Breast epithelium (tissue), 4 donors: ENCODE results near the gene KCNQ5. TPM values are rescaled to one million over a fixed set of nuclear protein-coding genes. Genes with fewer than 3 reads are reported as not detected.

Experiments
- DNase-seq, 2 donors: peaks; one replicate each; pipeline ENCODE4 v3.0.0-alpha.2; 2019; ENCODE audit warnings: low spot score in 2 of 2
- H3K27ac ChIP-seq, 2 donors: fragments of 200-600 bp; sonication (generic) in 1 of 2; one replicate each; pipeline ENCODE4 v1.5.1; 2016 to 2019; ENCODE audit warnings: mild to moderate bottlenecking in 1 of 2
- H3K27me3 ChIP-seq, 2 donors: fragments of 200-600 bp; sonication (generic) in 1 of 2; one replicate each; pipeline versions ENCODE4 v1.5.1 to v1.6.0; 2017 to 2019; ENCODE audit warnings: control low read depth in 1 of 2, mild to moderate bottlenecking in 1 of 2
- H3K36me3 ChIP-seq: fragments of 200-600 bp; one replicate; pipeline ENCODE4 v1.5.1; 2019
- H3K4me1 ChIP-seq, 2 donors: fragments of 200-600 bp; sonication (generic); one replicate each; pipeline ENCODE4 v1.5.1; 2016 to 2019; ENCODE audit warnings: control low read depth in 1 of 2
- H3K4me3 ChIP-seq, 3 donors: fragments of 200-600 bp; sonication (generic); 1 replicate in 2 of 3; 2 replicates in 1 of 3; pipeline ENCODE4 v1.5.1; 2016 to 2019; ENCODE audit warnings: mild to moderate bottlenecking in 3 of 3, moderate library complexity in 2 of 3
- H3K9me3 ChIP-seq, 2 donors: fragments of 200-600 bp; sonication (generic) in 1 of 2; one replicate each; pipeline ENCODE4 v1.5.1; 2016 to 2019; ENCODE audit warnings: control low read depth in 1 of 2
- POLR2A ChIP-seq: fragments of 450-650 bp; IDR thresholded peaks from one replicate; pipeline ENCODE4 v1.6.1; 2016; ENCODE audit warnings: antibody characterized with exemption, mild to moderate bottlenecking, moderate library complexity
- POLR2AphosphoS5 ChIP-seq, 3 donors: sonication (generic); formaldehyde crosslinking; IDR thresholded peaks; one replicate each; pipeline ENCODE4 v1.6.1; 2017; ENCODE audit warnings: antibody characterized with exemption in 3 of 3
- intact Hi-C: fragments of 100-400 bp; cut with DNase I; formaldehyde crosslinking; loops from one replicate; pipeline ENCODE4 v1.15.1; 2023; ENCODE audit warnings: low total_unique reads
- total RNA-seq, 3 donors: library from RNA; depleted of rRNA; stranded (reverse); fragments of >200 nt; gene quantifications; one replicate each; pipeline ENCODE4 v1.1.0, GENCODE V29; 2016
- TF ChIP-seq, protein P1 (sequence below), 3 donors: fragments of 450-650 bp; IDR thresholded peaks; one replicate each; pipeline ENCODE4 v1.5.1; 2016 to 2017; ENCODE audit warnings: antibody characterized with exemption in 3 of 3, mild to moderate bottlenecking in 3 of 3, moderate library complexity in 3 of 3

The KCNQ5 gene
- total RNA-seq, 3 donors from 2014 or later, result 0.16 to 1.0 (median 0.33) TPM

DNA sequence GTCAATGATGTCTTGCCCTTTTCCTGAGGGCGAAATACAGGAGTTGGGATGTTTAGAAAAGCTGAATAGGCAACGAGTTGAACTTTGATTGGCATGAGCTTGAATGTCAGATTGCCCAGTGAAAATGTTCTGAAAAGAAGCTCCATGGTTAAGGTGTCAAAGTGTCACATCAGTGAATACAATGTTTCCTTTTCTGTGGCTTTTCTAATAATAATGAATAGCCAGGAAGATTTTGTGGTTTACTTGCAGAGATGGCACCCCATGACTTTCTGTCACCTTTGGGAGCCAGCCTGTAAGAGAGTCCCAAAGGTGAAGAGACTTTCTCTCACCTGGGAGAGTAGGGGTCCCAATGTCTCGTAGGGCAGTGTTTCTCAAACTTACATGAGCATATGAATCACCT is 119.2 kb downstream of the KCNQ5 start:
- TF ChIP-seq POLR2A (no peak), POLR2AphosphoS5 (IDR thresholded peaks at IDR 0.05) (no peak)
- TF ChIP-seq, protein P1, sequence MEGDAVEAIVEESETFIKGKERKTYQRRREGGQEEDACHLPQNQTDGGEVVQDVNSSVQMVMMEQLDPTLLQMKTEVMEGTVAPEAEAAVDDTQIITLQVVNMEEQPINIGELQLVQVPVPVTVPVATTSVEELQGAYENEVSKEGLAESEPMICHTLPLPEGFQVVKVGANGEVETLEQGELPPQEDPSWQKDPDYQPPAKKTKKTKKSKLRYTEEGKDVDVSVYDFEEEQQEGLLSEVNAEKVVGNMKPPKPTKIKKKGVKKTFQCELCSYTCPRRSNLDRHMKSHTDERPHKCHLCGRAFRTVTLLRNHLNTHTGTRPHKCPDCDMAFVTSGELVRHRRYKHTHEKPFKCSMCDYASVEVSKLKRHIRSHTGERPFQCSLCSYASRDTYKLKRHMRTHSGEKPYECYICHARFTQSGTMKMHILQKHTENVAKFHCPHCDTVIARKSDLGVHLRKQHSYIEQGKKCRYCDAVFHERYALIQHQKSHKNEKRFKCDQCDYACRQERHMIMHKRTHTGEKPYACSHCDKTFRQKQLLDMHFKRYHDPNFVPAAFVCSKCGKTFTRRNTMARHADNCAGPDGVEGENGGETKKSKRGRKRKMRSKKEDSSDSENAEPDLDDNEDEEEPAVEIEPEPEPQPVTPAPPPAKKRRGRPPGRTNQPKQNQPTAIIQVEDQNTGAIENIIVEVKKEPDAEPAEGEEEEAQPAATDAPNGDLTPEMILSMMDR (IDR thresholded peaks at IDR 0.05), result no peak
- H3K4me1 ChIP-seq, result no peaks in the 10 kb centered on the region
- H3K27me3 ChIP-seq, result no peaks in the 10 kb centered on the region
- H3K4me3 ChIP-seq, result no peak overlapping the region
- intact Hi-C loops, result no loop called here
- no peaks in the 10 kb centered on the region for H3K36me3 ChIP-seq
- no peak for DNase-seq
- H3K9me3 ChIP-seq, result no peaks in the 10 kb centered on the region
- no peak overlapping the region for H3K27ac ChIP-seq

DNA sequence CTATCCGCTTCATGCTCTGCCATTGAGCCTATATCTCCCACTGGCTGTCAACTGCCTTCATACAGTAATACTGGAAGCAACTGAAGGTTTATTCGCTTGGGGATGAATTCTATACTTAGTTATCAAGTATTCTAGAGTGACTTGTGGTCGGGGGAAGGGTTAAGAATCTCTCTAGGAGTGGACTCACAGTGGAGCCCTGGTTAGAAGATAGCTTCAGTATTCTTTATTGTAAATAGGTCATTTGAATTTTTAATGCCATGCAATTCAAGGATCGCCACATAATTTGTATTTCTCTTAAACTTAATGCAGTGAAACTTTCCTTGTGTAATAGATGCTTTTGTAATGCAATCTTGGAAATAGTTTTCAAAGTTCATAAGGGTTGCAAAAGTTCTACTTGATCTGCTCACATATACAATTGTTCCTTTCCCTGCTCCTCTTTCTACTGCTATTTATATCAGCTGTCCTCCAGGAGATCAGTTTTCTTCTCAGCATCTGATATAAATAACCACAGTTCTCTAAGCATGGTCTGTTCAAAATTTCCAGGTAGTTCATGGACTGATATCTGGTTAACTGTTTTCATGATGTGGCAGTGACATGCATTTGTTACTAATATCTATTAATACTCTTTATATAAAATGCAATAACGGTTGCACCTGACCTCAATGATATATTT is 120.3 kb downstream of the KCNQ5 start:
- H3K4me1 ChIP-seq, result no peaks in the 10 kb centered on the region
- TF ChIP-seq POLR2A, result no peak
- TF ChIP-seq, protein P1 (IDR thresholded peaks at IDR 0.05), result no peak
- no peak for TF ChIP-seq POLR2AphosphoS5 (IDR thresholded peaks at IDR 0.05)
- no peak overlapping the region for H3K27ac ChIP-seq
- H3K4me3 ChIP-seq, result no peak overlapping the region
- no peaks in the 10 kb centered on the region for H3K36me3 ChIP-seq
- intact Hi-C loops, result no loop called here
- no peaks in the 10 kb centered on the region for H3K27me3 ChIP-seq
- no peaks in the 10 kb centered on the region for H3K9me3 ChIP-seq
- DNase-seq, result no peak

DNA sequence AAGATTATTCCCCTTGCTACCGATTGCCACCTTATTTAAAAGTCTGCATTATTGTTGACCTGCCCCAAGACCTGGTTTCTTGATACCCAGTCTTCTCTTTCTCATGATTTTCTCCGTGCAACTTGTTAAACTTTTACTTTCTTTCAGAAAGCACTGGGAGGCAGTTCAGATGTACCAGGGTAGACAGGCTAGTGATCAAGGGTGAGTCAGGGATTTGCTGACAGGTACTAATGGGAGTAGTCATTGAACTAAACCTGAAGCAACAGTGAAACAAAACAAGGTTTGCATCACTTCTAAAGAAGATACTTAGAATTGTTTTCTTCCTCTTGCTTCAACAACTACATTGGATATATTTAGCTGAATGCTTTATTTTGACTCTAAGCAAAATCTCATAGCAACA is 124.4 kb downstream of the KCNQ5 start:
- intact Hi-C loops, result no loop called here
- Histone ChIP-seq H3K36me3 (no peaks in the 10 kb centered on the region), H3K4me1 (no peaks in the 10 kb centered on the region), H3K4me3 (no peak overlapping the region), H3K27me3 (no peaks in the 10 kb centered on the region), H3K27ac (no peak overlapping the region), H3K9me3 (no peaks in the 10 kb centered on the region)
- no peak for DNase-seq
- TF ChIP-seq POLR2AphosphoS5 (IDR thresholded peaks at IDR 0.05) (no peak), POLR2A (no peak)
- TF ChIP-seq, protein P1 (IDR thresholded peaks at IDR 0.05), result no peak

DNA sequence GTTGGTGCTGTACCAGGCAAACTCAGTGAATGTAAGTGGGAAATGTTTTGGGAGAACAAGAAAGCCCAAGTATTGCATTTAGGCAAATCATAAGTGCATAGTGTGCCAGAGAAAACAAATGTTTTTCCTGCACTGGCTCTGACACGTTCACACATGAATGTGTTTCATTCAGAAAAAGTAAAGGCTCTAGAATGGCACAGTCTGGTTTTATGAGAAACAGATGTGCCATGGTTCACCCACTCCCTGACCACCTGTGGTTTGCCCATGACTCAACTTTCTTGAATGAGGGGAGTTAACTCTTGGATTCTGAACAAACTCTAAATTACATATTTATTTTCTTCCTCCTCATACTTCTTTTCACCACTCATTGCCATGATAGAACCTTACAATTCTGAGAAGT is 126.9 kb downstream of the KCNQ5 start:
- no peak overlapping the region for H3K4me3 ChIP-seq
- no peaks in the 10 kb centered on the region for H3K36me3 ChIP-seq
- no peaks in the 10 kb centered on the region for H3K9me3 ChIP-seq
- H3K27me3 ChIP-seq, result no peaks in the 10 kb centered on the region
- TF ChIP-seq, protein P1 (IDR thresholded peaks at IDR 0.05), result no peak
- TF ChIP-seq POLR2A (no peak), POLR2AphosphoS5 (IDR thresholded peaks at IDR 0.05) (no peak)
- no peak for DNase-seq
- H3K4me1 ChIP-seq, result no peaks in the 10 kb centered on the region
- no peak overlapping the region for H3K27ac ChIP-seq
- intact Hi-C loops, result no loop called here

DNA sequence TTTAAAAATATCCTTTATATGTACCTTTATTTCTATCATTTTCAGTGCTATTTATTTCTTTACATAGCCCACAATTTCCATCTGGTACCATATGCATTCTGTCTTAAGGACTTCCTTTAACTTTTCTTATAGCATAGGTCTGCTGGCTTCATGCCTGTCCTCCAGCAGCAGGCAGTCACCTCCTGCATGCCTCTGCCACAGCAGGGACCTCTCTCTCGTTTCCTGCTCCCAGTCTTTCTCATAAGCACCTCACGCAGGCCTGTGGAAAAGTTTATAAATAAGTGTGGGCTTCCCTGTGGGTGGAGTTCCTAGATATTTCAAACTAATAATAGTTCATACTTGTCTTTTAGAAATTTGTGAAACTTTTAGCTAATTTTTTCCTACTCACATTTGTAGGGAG is 133.9 kb downstream of the KCNQ5 start:
- Histone ChIP-seq H3K4me3 (no peak overlapping the region), H3K27me3 (no peaks in the 10 kb centered on the region)

More for the DNA sequence above, 133.9 kb downstream of the KCNQ5 start:
- Histone ChIP-seq H3K36me3 (no peaks in the 10 kb centered on the region), H3K9me3 (no peaks in the 10 kb centered on the region), H3K27ac (no peak overlapping the region), H3K4me1 (no peaks in the 10 kb centered on the region)
- DNase-seq, result no peak
- intact Hi-C loops, result no loop called here
- TF ChIP-seq, protein P1 (IDR thresholded peaks at IDR 0.05), result no peak
- TF ChIP-seq POLR2A, result no peak
- TF ChIP-seq POLR2AphosphoS5 (IDR thresholded peaks at IDR 0.05), result no peak
